ENCODE data around the gene PTPRD.
A peak's percentile ranks its signal among the peaks of the same experiment; 100 is the strongest.
"Not testable (repeated sequence)": the region's sequence is repeated elsewhere in the genome, so short reads cannot be mapped to it uniquely, and the experiment has no call there.

Gene PTPRD

GRCh38 chr9:9970514-9970913 lies 642.3 kb downstream of the PTPRD start:
- DNase-seq (ENCODE audit: low spot score), result no peak

- DNase-seq (ENCODE audit: low spot score), result no peak
These were observed 649.0 kb downstream of the PTPRD start for GRCh38 chr9:9963841-9964240.

- no peak for DNase-seq (ENCODE audit: low spot score)
These were observed 650.9 kb downstream of the PTPRD start for GRCh38 chr9:9961934-9962333.

- DNase-seq (ENCODE audit: low spot score), result no peak
These were observed 651.3 kb downstream of the PTPRD start for GRCh38 chr9:9961487-9961886.

GRCh38 chr9:9951556-9952160 lies 661.1 kb downstream of the PTPRD start:
- DNase-seq (ENCODE audit: low spot score), result no peak

GRCh38 chr9:9950813-9951212 lies 662.0 kb downstream of the PTPRD start:
- DNase-seq (ENCODE audit: low spot score), result no peak

- no peak for DNase-seq (ENCODE audit: low spot score)
These were observed 662.8 kb downstream of the PTPRD start for GRCh38 chr9:9949978-9950377.

- DNase-seq (ENCODE audit: low spot score), result no peak
These were observed 663.4 kb downstream of the PTPRD start for GRCh38 chr9:9949368-9949767.

- no peak for DNase-seq (ENCODE audit: low spot score)
These were observed 666.8 kb downstream of the PTPRD start for GRCh38 chr9:9945966-9946365.

- DNase-seq (ENCODE audit: low spot score), result peak; percentile 10
These were observed 669.9 kb downstream of the PTPRD start for GRCh38 chr9:9942764-9943424.

- no peak for DNase-seq (ENCODE audit: low spot score)
These were observed 674.4 kb downstream of the PTPRD start for GRCh38 chr9:9938432-9938831.

- not testable (repeated sequence) for DNase-seq (ENCODE audit: low spot score)
These were observed 681.3 kb downstream of the PTPRD start for GRCh38 chr9:9931464-9931863.

- DNase-seq (ENCODE audit: low spot score), result no peak
These were observed 688.4 kb downstream of the PTPRD start for GRCh38 chr9:9924376-9924775.

- no peak for DNase-seq (ENCODE audit: low spot score)
These were observed 691.0 kb downstream of the PTPRD start for GRCh38 chr9:9921805-9922204.

GRCh38 chr9:9920425-9921060 lies 692.3 kb downstream of the PTPRD start:
- no peak for DNase-seq (ENCODE audit: low spot score)

- no peak for DNase-seq (ENCODE audit: low spot score)
These were observed 693.5 kb downstream of the PTPRD start for GRCh38 chr9:9919174-9919775.

GRCh38 chr9:9917400-9917799 lies 695.4 kb downstream of the PTPRD start:
- no peak for DNase-seq (ENCODE audit: low spot score)

- no peak for DNase-seq (ENCODE audit: low spot score)
These were observed 698.6 kb downstream of the PTPRD start for GRCh38 chr9:9914174-9914573.

- DNase-seq (ENCODE audit: low spot score), result no peak
These were observed 699.4 kb downstream of the PTPRD start for GRCh38 chr9:9913276-9913832.

- DNase-seq (ENCODE audit: low spot score), result no peak
These were observed 700.3 kb downstream of the PTPRD start for GRCh38 chr9:9912459-9912858.

- no peak for DNase-seq (ENCODE audit: low spot score)
These were observed 707.1 kb downstream of the PTPRD start for GRCh38 chr9:9905736-9906135.

GRCh38 chr9:9904041-9904440 lies 708.8 kb downstream of the PTPRD start:
- DNase-seq (ENCODE audit: low spot score), result no peak

- DNase-seq (ENCODE audit: low spot score), result no peak
These were observed 711.2 kb downstream of the PTPRD start for GRCh38 chr9:9901624-9902023.

Measured in CD4-positive, alpha-beta T cell treated with Interleukin-6 at 100 ng/mL for 8 hours (primary cell).